ENCODE data around the gene FGG. TPM values are rescaled to one million over a fixed set of nuclear protein-coding genes. Genes with fewer than 3 reads are reported as not detected.

FGG gene
- total and polyA plus RNA-seq, 2 of the 8 experiments (the other 6 are each of a cell fraction or from before 2014, with no cell fraction given) = not detected

DNA sequence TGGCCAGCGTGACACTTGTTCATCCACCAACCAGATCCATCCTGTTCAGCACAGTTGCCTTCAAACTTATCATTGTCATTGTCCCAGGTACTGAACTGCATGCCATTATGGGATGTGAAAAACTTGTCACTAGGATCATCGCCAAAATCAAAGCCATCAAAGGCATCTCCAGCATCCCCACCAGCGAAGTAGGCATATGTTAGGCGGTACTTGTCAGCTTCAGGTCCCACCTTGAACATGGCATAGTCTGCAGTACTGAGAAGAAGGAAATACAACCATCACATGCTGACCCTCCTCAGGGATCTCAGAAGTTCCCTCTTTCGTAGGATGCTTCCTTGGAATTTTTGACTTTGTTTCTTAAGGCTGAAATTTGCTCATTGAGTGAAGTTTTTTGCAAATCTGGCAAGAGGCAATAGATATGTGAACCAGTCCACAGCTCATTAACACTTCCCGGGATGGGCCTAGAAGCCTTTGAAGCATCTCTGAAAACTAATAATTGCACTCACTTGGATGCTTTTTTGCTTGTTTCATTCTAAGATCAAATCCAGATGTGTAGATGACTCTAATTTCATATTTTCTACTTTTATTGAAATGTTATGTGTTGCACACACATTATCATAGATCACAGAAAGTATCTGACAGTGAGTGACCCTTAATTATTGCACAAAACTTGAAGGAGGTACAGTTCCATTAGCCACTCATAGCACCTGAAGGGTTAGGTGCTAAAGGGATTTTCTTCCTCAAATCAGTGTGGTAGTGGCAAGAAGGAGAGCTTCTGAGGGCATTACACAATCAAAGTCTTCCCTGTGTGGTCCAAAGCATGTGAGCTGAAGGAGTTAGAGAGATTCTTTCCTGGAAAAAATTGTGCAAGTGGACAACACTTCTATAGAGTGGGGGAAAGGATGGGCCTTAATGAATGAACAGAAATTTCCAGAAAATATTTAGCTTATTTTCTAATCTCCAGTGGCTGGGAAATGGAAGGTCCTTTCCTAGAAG lies 5.4 kb downstream of the FGG start:
- CTCF ChIA-PET (ENCODE audit: partially characterized antibody) = interaction anchor here (0.7 to 5.0 kb wide), 10 partner anchors 9 to 227 kb away, joined by 3 to 26 read pairs (median 4); partner anchors contain the start of gene FGA
- FAIRE-seq = no peak
- TF ChIP-seq MAFK (IDR thresholded peaks at IDR 0.05; ENCODE audit: low read depth, low read length) (no peak), TAF7 (optimal IDR thresholded peaks at IDR 0.05; ENCODE audit: borderline replicate concordance, low read depth, low read length) (no peak), SP2 (IDR thresholded peaks at IDR 0.05; ENCODE audit: low read length) (no peak), SAP30 (IDR thresholded peaks at IDR 0.05; ENCODE audit: insufficient read depth, insufficient replicate concordance, low read length) (no peak), NRF1 (IDR thresholded peaks at IDR 0.05; ENCODE audit: low read depth, low read length) (no peak), TBP (IDR thresholded peaks at IDR 0.05; ENCODE audit: low read depth, low read length) (no peak), RFX5 (IDR thresholded peaks at IDR 0.05; ENCODE audit: borderline replicate concordance, low read depth, low read length) (no peak), PHF8 (conservative IDR thresholded peaks at IDR 0.05; ENCODE audit: low read depth, low read length) (no peak), NANOG (IDR thresholded peaks at IDR 0.05; ENCODE audit: insufficient read depth, low read depth, low read length, poor library complexity, severe bottlenecking) (no peak), KDM5A (IDR thresholded peaks at IDR 0.05; ENCODE audit: low read length) (no peak), KDM4A (IDR thresholded peaks at IDR 0.05; ENCODE audit: low read depth, low read length, severe bottlenecking) (no peak)

More for the DNA sequence above, 5.4 kb downstream of the FGG start:
- H3K56ac ChIP-seq (replicated peaks; ENCODE audit: insufficient read length, low read depth, low read length) = no peak overlapping the region
- no peak overlapping the region for H4K5ac ChIP-seq (ENCODE audit: insufficient read length, low read depth, low read length)
- no peaks in the 10 kb centered on the region for H4K20me1 ChIP-seq (replicated peaks in 1 of 2; ENCODE audit: control insufficient read depth in 1 of 2, insufficient read depth in 2 of 2, low read length in 2 of 2)
- no peaks in the 10 kb centered on the region for H3K79me2 ChIP-seq (ENCODE audit: control insufficient read depth in 1 of 2, insufficient read depth in 2 of 2, low read length in 2 of 2)
- H2AFZ ChIP-seq (ENCODE audit: low read length) = no peak overlapping the region
- no peak overlapping the region for H3K23ac ChIP-seq (ENCODE audit: insufficient read length)
- no peak overlapping the region for H3K4ac ChIP-seq (replicated peaks; ENCODE audit: insufficient read length, low read depth, low read length)
- no peak overlapping the region for H2BK12ac ChIP-seq (ENCODE audit: low read depth, low read length)
- H2BK20ac ChIP-seq (ENCODE audit: low read length) = no peak overlapping the region
- no peaks in the 10 kb centered on the region for H3K36me3 ChIP-seq (ENCODE audit: control insufficient read depth in 2 of 4, insufficient read depth in 4 of 4, low read length in 3 of 4)
- 86% methylated on average over 6 of the region's 6 CpGs; no CpG with 5 or more reads in 1 of the 2 experiments for WGBS, 2 experiments (ENCODE audit: extremely low coverage in 1 of 2, insufficient coverage in 1 of 2, insufficient read length in 1 of 2, insufficient replicate concordance in 2 of 2, low coverage in 1 of 2, low lambda C conversion rate in 2 of 2, missing lambda C conversion rate in 1 of 2)
- H3K27ac ChIP-seq (ENCODE audit: low read depth, low read length) = no peak overlapping the region
- no peak overlapping the region for H3K4me3 ChIP-seq (ENCODE audit: extremely low read depth in 1 of 4, insufficient read depth in 2 of 4, low read depth in 3 of 4, low read length in 4 of 4)
- H3K4me1 ChIP-seq (replicated peaks in 1 of 4; ENCODE audit: control insufficient read depth in 3 of 4, insufficient read depth in 4 of 4, low read length in 3 of 4) = 0 out of 7 replicates have a peak, but pooled peaks cover 0 to 3% (median 0%) of the 10 kb centered on the region in 4 experiments
- H3K4me2 ChIP-seq (ENCODE audit: insufficient read depth in 1 of 2, low read depth in 2 of 2, low read length in 2 of 2) = no peak overlapping the region
- no peaks in the 10 kb centered on the region for H3K9me3 ChIP-seq (ENCODE audit: insufficient read depth in 2 of 2, low read depth in 1 of 2, low read length in 1 of 2)
- no peak overlapping the region for H3K14ac ChIP-seq (ENCODE audit: insufficient read length)
- H2BK5ac ChIP-seq (ENCODE audit: low read depth, low read length) = no peak overlapping the region
- H3K79me1 ChIP-seq (ENCODE audit: low read depth, low read length) = no peaks in the 10 kb centered on the region
- DNase-seq (ENCODE audit: low read depth in 1 of 2, low spot score in 2 of 2) = no peak
- no peak overlapping the region for H2AK5ac ChIP-seq (ENCODE audit: low read depth, low read length)
- H3K23me2 ChIP-seq (ENCODE audit: low read depth, low read length) = no peaks in the 10 kb centered on the region; the same call in 1 of the 2 replicates
- H2BK120ac ChIP-seq (replicated peaks; ENCODE audit: low read depth, low read length) = no peak overlapping the region
- no peak overlapping the region for H3K9ac ChIP-seq (replicated peaks in 1 of 4; ENCODE audit: extremely low read depth in 1 of 4, low read depth in 3 of 4, low read length in 3 of 4)
- no peaks in the 10 kb centered on the region for H3K27me3 ChIP-seq (replicated peaks in 1 of 4; ENCODE audit: control insufficient read depth in 3 of 4, extremely low read depth in 1 of 4, insufficient read depth in 3 of 4, low read length in 3 of 4)
- H4K8ac ChIP-seq (ENCODE audit: extremely low read depth, insufficient read depth, low read length) = no peak overlapping the region
- H3K18ac ChIP-seq (ENCODE audit: extremely low read depth, low read length) = no peak overlapping the region
- POLR2A ChIA-PET (ENCODE audit: partially characterized antibody) = no interaction called here
- no peak overlapping the region for H4K91ac ChIP-seq (replicated peaks; ENCODE audit: insufficient read length, low read length)
- no peak overlapping the region for H2BK15ac ChIP-seq (ENCODE audit: low read length)

All from H1 (cell line).